ENCODE measurements around the gene ATE1. TPM values are rescaled to one million over a fixed set of nuclear protein-coding genes. Genes with fewer than 3 reads are reported as not detected.

ATE1 gene
- polyA plus RNA-seq, 5 donors = 21.4 to 40.1 (median 36.8) TPM

- no peak for DNase-seq
These were observed 186.5 kb downstream of the ATE1 start for GRCh38 chr10:121741248-121741792.

GRCh38 chr10:121740069-121740468 lies 187.8 kb downstream of the ATE1 start:
- DNase-seq = no peak

DNA sequence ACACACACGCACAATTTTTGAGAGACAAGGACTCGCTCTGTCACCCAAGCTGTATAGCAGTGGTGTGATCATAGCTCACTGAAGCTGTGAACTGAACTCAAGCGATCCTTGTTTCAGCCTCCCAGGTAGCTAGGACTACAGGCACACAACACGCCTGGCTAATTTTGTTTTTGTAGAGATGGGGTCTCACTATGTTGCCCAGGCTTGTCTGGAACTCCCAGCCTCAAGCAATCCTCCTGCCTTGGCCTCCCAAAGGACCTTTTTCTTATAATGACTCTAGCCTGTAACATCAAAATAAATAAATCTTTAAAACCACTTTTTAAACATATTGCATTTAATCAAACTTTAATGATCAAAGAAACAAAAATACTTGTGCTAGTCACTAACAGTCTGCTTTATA lies 188.7 kb downstream of the ATE1 start:
- DNase-seq = no peak

GRCh38 chr10:121736315-121737130 lies 191.3 kb downstream of the ATE1 start:
- DNase-seq = no peak

GRCh38 chr10:121735263-121735662 lies 192.6 kb downstream of the ATE1 start:
- no peak for DNase-seq

DNA sequence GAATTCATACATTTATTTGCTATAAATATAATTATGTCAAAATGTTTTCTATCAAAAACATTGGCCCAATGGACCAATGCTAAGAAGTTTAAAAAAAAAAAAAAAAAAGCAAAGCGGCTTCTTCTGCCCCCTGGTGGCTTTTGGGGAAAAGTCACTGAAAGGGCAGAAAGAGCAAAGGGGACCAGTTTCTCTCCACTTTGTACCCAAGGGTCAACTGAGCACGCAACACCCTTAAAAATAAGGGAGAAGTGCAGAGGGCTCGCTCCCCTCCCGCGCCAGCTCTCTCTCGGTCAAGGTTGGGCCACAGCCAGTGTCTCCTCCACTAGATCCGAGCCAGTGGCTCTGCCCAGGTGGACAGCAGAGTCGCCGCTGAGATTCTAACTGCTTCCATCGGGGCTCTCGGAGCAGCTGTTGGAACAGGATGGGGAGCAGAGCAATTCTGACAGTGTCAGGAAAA lies 193.2 kb downstream of the ATE1 start:
- DNase-seq = no peak

DNA sequence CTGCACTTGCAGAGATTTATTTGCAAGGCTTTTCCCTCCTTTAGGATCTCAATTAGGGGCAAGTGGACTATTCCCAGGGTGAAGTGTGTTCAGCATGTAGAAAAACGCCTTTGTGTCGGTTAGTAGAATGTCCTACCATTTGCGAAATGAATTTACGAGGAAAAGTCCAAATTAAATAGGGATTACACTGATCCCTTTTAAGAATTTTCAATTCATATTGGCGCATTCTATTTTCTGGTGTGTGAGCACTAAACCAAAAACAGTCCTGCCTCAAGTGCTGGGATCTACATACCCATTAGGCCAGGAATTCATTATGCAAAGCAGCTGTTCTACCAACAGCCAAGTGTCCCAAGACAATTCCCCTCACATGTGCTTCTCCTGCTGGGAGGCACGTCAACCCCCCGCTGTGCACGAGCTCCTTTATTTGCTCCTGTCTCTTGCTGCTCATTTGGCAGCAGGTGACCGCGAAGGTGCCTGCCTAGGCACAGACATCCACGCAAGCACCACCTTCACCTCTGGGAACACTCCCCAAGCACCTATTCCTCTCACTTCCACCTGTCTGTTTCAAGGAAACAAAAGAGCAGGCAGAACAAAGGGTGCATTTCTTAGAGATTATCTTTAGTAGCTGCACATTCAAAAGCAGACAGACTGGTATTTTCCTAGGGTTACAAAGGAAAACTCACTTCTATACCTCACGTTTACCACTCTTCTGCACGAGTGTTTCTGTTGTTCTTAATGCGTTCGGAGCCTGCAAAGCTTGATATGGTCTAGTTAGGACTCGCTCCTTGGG lies 195.0 kb downstream of the ATE1 start:
- DNase-seq = no peak

GRCh38 chr10:121732172-121732571 lies 195.7 kb downstream of the ATE1 start:
- DNase-seq = no peak

- no peak for DNase-seq
These were observed 203.5 kb downstream of the ATE1 start for GRCh38 chr10:121724282-121724681.

- no peak for DNase-seq
These were observed 205.2 kb downstream of the ATE1 start for GRCh38 chr10:121722665-121723064.

GRCh38 chr10:121721257-121721656 lies 206.6 kb downstream of the ATE1 start:
- no peak for DNase-seq

- DNase-seq = no peak
These were observed 211.9 kb downstream of the ATE1 start for GRCh38 chr10:121715969-121716368.

DNA sequence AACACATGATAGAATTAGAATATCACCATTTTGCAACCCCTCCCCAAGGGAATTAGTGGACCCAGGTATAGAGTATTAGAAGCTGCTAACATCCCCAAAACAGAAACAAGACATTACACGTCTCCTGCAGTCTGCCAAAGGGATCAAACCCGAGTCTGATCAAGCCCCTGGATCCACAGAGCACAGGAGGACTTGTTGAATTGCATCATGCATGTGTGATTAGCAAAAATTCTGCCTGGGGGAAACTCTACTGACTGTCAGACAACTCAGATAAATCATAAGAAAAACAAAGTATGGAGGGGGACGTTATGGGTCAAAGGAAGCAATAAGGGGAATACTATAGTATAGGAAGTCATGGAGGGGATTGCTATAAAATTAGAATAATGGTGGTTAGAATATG lies 212.8 kb downstream of the ATE1 start:
- DNase-seq = no peak

DNA sequence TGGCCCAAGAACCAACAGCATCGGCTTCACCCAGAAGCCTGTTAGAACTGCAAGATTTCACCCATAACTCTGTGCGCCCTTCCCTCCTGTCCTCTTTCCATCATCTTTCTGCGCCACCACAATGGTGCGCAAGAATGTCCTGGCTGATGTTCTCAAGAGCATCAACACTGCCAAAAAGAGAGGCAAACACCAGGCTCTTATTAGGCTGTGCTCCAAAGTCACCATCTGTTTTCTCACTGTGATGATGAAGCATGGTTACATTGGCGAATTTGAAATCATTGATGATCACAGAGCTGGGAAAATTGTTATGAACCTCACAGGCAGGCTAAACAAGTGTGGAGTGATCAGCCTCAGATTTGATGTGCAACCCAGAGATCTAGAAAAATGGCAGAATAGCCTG lies 214.3 kb downstream of the ATE1 start:
- DNase-seq = no peak

- no peak for DNase-seq
These were observed 216.9 kb downstream of the ATE1 start for GRCh38 chr10:121710971-121711370.

DNA sequence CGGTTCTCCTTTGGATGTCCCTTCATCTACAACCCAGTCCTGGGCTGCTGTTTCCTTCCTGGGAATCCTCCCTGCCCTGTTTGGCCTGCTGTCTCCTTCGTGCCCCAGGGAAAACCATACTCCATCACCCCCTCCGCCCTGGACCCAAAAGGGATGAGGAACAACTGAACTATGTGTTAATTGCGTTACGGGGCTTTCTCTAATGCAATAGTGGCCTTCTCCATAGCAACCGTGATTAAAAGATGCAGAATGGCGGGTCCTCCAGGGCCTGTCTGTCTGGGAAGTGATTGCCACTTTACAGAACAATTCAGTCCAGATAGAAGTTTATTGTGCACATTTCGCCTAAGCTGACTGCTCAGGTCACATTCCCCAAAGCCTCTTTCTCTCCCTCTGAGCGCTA lies 217.6 kb downstream of the ATE1 start:
- DNase-seq = no peak

DNA sequence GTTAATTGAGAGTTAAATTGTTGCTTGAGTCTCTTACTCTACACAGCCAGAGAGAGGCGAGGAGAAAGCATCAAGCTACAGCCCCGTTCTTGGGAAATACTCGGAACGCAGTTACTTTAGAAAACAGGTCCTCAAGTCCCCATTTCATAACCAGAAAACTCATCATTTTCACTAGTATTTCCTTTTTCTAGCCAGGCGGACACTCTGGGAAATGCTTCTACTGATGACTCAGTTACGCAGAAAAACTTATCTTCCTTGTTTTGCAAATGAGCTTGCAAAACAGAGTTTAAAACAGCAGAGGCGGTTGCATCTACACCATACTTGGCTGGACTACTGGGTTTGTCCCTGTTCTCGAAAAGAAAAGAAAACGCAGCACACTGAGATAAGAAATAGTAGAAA lies 218.2 kb downstream of the ATE1 start:
- DNase-seq = no peak

- no peak for DNase-seq
These were observed 218.8 kb downstream of the ATE1 start for GRCh38 chr10:121708728-121709674.

- DNase-seq = no peak
These were observed 225.2 kb downstream of the ATE1 start for GRCh38 chr10:121702351-121703320.

- DNase-seq = no peak
These were observed 227.4 kb downstream of the ATE1 start for GRCh38 chr10:121700416-121700815.
